ENCODE data around the gene KCNA2.

Gene KCNA2

DNA sequence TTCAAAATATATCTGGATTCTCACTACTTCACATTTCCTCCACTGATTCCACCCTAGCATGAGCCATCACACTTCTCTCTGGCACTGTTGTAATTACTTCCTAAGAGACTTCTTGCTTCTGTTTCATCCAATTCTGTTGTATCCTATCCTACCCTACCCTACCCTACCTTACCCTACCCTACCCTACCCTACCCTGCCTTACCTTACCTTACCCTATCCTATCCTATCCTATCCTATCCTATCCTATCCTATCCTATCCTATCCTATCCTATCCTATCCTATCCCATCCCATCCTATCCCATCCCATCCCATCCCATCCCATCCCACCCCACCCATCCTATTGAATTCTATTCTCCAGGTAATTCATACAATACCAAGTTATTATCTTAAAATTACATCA is 29.7 kb downstream of the KCNA2 start:
- no peaks in the 10 kb centered on the region for H3K36me3 ChIP-seq
- no peak overlapping the region for H3K4me3 ChIP-seq (ENCODE audit: low read depth in 1 of 2, low read length in 1 of 2)
- no peaks in the 10 kb centered on the region for H3K9me3 ChIP-seq
- no peak overlapping the region for H3K27ac ChIP-seq
- peaks cover 83% of the 10 kb centered on the region for H3K27me3 ChIP-seq
- TF ChIP-seq, protein P1, sequence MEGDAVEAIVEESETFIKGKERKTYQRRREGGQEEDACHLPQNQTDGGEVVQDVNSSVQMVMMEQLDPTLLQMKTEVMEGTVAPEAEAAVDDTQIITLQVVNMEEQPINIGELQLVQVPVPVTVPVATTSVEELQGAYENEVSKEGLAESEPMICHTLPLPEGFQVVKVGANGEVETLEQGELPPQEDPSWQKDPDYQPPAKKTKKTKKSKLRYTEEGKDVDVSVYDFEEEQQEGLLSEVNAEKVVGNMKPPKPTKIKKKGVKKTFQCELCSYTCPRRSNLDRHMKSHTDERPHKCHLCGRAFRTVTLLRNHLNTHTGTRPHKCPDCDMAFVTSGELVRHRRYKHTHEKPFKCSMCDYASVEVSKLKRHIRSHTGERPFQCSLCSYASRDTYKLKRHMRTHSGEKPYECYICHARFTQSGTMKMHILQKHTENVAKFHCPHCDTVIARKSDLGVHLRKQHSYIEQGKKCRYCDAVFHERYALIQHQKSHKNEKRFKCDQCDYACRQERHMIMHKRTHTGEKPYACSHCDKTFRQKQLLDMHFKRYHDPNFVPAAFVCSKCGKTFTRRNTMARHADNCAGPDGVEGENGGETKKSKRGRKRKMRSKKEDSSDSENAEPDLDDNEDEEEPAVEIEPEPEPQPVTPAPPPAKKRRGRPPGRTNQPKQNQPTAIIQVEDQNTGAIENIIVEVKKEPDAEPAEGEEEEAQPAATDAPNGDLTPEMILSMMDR (IDR thresholded peaks at IDR 0.05): no peak
- H3K4me1 ChIP-seq (ENCODE audit: control insufficient read depth in 1 of 2, insufficient read depth in 1 of 2, low read depth in 1 of 2, low read length in 1 of 2): no peaks in the 10 kb centered on the region

DNA sequence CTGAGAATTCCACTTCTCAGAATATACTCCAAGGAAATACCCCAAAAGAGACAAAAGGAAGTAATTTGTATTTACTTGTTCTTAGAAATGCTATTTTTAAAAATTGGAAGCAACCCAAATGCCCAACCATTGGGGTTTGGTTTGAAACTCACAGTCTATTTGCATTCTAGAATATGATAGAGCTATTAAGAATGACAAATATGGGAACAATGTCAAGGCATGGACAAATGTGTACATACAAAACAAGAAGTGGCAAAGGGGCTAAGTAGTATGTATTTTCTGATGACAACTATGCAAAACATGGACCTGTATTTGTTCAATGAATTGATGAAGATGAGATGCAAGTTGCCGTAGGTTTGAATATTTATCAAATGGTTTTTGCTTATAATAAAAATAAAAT is 32.8 kb downstream of the KCNA2 start:
- H3K4me3 ChIP-seq (ENCODE audit: low read depth in 1 of 2, low read length in 1 of 2): no peak overlapping the region
- H3K9me3 ChIP-seq: no peaks in the 10 kb centered on the region
- TF ChIP-seq, protein P1 (IDR thresholded peaks at IDR 0.05): no peak
- H3K27ac ChIP-seq: no peak overlapping the region
- H3K27me3 ChIP-seq: peaks cover 78% of the 10 kb centered on the region
- H3K36me3 ChIP-seq: no peaks in the 10 kb centered on the region
- H3K4me1 ChIP-seq (ENCODE audit: control insufficient read depth in 1 of 2, insufficient read depth in 1 of 2, low read depth in 1 of 2, low read length in 1 of 2): no peaks in the 10 kb centered on the region

DNA sequence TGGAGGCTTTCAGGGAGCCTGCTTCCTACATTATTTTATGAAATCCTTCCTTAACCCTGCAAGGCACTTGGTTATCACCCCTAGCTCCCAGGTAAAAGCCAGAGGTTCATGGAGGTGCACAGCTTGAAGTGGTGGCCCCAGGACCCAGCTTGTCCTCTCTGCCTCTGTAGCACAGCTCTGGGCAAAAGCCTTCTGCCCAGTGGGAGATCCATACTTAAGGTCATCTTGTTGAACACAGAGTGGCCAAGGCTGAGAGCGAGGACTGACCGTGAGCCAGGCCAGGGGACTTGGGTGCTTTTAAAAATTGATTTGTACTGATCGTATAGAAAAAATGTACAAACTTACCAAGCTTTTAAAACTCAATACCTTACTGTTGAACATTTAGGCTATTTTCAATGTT is 33.4 kb downstream of the KCNA2 start:
- H3K27me3 ChIP-seq: peaks cover 76% of the 10 kb centered on the region
- H3K36me3 ChIP-seq: no peaks in the 10 kb centered on the region
- TF ChIP-seq, protein P1 (IDR thresholded peaks at IDR 0.05): no peak
- no peaks in the 10 kb centered on the region for H3K9me3 ChIP-seq
- H3K4me3 ChIP-seq (ENCODE audit: low read depth in 1 of 2, low read length in 1 of 2): no peak overlapping the region
- no peaks in the 10 kb centered on the region for H3K4me1 ChIP-seq (ENCODE audit: control insufficient read depth in 1 of 2, insufficient read depth in 1 of 2, low read depth in 1 of 2, low read length in 1 of 2)
- H3K27ac ChIP-seq: no peak overlapping the region

DNA sequence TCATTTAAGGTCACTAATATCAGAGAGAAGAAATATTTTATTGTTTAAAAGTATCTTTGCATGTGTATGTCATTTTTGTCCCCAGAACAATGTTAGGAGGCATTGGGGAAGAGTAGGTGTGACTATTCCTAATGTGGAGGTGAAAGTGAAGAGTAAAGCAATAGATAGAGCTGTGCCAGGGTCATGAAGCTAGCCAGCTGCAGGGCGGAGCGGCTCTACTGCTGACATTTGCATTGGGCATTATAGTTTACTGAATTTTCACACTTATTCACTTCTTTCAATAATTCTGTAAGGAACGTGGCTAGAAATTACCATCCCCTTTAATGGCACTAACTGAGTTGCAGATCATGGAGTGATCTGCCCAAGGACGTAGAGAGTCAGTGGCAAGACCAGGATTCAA is 35.3 kb downstream of the KCNA2 start:
- H3K36me3 ChIP-seq: no peaks in the 10 kb centered on the region
- H3K4me1 ChIP-seq (ENCODE audit: control insufficient read depth in 1 of 2, insufficient read depth in 1 of 2, low read depth in 1 of 2, low read length in 1 of 2): no peaks in the 10 kb centered on the region
- H3K27ac ChIP-seq: no peak overlapping the region
- peaks cover 71% of the 10 kb centered on the region for H3K27me3 ChIP-seq
- no peaks in the 10 kb centered on the region for H3K9me3 ChIP-seq
- no peak overlapping the region for H3K4me3 ChIP-seq (ENCODE audit: low read depth in 1 of 2, low read length in 1 of 2)
- TF ChIP-seq, protein P1 (IDR thresholded peaks at IDR 0.05): no peak

DNA sequence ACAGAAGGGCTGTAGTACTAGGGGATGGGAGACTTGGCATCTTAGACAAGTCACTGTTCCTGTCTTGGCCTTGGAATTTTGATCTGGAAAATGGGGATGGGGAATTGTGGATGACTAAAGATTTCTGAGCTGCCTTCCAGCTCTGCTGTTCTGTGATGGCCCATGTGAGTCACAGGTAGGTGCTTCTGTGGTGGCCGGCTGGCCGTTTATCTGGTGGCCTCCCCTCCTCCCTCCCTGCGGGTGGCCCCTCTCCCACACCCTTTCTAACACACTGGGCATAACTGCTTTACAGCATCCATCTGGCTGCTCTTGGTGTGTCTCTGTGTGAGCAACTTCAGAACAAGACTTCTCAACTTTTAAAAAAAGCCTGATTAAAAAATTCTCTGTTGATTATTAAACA is 35.9 kb downstream of the KCNA2 start:
- Histone ChIP-seq H3K27me3 (peaks cover 65% of the 10 kb centered on the region), H3K4me3 (ENCODE audit: low read depth in 1 of 2, low read length in 1 of 2) (no peak overlapping the region), H3K9me3 (no peaks in the 10 kb centered on the region), H3K27ac (no peak overlapping the region), H3K4me1 (ENCODE audit: control insufficient read depth in 1 of 2, insufficient read depth in 1 of 2, low read depth in 1 of 2, low read length in 1 of 2) (no peaks in the 10 kb centered on the region), H3K36me3 (no peaks in the 10 kb centered on the region)
- TF ChIP-seq, protein P1 (IDR thresholded peaks at IDR 0.05): no peak

DNA sequence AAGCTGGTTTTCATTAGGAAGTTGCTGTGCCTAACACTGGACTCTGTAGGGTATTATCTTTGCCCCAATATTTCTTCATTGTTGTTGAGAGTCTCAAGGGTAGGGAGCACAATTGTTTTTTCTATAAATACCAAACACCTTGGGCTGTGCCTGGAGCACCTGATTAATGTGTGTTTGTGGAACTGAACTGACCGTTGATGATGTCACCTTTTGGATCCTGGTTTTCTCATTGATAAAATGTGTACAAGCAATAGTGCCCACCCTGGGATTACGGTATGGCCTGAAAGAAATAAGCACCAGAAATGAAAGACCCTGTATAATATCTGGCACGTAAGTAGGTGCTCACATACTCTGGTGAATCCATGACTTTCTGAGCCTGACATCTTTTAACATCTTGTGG is 39.3 kb downstream of the KCNA2 start:
- no peak overlapping the region for H3K27ac ChIP-seq
- no peaks in the 10 kb centered on the region for H3K4me1 ChIP-seq (ENCODE audit: control insufficient read depth in 1 of 2, insufficient read depth in 1 of 2, low read depth in 1 of 2, low read length in 1 of 2)
- H3K9me3 ChIP-seq: no peaks in the 10 kb centered on the region
- H3K36me3 ChIP-seq: no peaks in the 10 kb centered on the region
- H3K27me3 ChIP-seq: peaks cover 48% of the 10 kb centered on the region
- TF ChIP-seq, protein P1 (IDR thresholded peaks at IDR 0.05): no peak
- no peak overlapping the region for H3K4me3 ChIP-seq (ENCODE audit: low read depth in 1 of 2, low read length in 1 of 2)
